ENCODE data around the gene CUL3.

Gene CUL3

DNA sequence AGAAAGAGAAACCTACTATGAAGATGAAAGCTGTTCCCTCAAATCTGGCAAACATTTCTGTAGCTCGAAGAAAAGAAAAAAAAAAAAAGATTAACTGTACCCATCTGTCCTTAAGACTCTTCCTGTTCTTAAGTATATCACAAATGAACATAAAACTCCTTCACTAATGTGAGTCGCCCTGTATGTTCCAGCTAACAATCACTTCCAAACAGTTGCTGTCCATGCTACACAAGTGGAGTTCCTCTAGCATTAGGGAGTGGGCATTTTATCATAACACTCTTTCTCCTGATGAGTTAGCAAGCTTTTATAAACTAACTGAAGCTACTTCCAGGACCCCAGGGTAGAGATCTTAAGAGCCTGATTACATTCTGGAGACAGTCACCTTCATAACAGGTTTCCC lies 5.8 kb downstream of the CUL3 start:
- DNase-seq, result no peak

DNA sequence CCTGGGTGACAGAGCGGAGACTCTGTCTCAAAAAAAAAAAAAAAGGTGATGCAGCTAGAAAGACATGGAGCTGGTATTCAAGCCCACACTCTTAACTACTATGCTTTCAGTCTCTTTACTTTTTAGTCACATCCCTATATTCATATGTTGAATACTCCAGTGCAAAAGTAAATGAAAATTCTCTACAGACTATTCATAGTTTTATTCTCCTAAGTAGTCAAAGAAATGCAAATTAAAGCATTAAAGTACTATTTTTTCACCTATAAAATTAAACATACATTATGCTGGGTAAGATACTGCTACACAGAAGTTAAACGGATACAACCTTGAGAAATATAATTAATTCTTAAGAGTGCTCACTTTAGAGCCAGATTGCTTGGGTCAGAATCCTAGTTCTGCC lies 7.6 kb downstream of the CUL3 start:
- no peak for DNase-seq

DNA sequence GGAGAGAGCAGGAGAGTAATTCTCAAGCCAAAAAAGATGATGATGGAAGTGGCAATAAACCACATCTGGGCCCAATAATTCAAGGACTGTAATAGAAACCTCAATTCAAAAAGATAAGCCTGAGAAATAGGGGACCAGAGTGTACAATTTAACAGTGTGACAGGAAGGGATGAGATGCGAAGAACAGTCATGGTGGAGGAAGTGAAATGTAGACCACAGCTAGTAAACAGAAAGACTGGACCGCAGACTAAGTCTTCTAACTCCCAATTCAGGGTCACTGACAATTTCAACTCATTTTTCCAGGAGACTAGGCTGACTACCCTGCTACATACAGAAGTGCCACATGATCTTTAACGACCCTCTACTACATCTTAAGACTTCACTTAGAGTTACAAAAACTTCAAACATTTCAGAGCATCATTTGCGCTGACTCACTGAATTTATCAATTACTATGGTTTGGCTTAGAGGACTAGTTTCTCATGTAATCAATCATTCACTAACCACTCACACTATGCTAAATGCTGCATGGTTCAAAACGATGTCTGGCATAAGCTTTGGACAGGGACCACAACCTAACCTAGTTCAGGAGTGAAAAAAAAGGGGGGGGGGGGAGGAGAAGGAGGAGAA lies 9.0 kb downstream of the CUL3 start:
- DNase-seq, result no peak

DNA sequence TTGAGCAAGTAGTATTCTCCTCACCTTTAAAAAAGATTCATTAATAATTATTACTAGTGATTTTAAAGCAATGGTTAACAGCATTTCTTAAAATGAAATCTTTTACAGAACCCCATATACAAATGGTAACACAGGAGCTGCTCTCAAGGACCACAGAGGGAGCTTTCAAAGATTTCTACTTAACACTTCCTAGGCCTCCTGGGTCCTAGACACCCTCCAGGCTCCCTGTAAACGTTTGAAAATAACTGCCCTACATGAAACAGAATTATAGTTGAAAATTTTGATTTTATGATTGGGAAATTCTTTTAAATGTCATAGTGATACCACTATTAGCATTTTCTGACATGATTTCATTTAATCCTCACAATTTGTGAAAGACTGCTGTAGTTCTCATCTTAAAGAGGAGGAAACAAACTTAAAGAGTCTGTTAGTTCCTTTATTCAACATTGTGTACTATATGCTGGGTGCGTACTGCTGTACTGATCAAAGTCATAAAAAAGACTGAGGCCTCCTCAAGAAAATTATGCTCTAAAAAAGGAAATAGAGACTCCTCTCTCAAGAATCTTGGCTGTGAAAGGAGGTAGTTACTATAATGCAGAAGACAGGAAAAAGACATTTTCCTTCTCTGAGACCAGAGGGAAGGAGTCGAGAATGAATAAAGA lies 10.6 kb downstream of the CUL3 start:
- DNase-seq, result no peak

DNA sequence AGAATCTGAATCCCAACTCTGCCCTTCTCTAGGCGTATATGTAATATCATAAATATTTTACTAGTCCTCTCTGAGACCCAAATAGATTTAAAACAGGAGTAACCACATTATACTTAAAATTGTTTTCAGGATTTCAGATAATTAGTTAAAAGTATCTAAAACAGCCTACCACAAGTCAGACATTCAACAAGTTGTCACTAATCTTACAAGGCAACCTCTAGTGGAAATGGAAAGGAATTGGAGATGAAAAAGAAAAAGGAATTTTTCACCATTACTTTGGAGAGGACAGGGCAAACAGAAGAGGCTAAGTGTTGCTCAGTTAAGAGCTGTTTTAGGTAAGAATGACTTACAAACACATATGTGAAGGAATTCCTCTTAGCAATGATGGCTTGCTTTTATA lies 11.4 kb downstream of the CUL3 start:
- DNase-seq, result no peak

DNA sequence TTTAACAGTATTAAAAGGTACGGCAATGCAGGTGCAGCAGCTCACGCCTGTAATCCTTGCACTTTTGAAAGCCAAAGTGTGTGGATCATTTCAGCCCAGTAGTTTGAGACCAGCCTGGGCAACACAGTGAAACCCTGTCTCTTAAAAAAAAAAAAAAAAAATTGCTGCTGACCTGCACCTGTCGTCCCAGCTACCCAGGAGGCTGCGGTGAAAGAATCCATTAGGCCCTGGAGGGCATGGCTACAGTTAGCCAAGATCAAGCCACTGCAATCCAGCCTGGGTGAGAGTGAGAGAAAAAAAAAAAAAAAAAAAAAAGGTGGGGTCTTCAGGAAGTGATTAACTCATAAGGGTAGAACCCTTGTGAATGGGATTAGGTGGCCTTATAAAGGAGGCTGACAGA lies 12.8 kb downstream of the CUL3 start:
- no peak for DNase-seq

DNA sequence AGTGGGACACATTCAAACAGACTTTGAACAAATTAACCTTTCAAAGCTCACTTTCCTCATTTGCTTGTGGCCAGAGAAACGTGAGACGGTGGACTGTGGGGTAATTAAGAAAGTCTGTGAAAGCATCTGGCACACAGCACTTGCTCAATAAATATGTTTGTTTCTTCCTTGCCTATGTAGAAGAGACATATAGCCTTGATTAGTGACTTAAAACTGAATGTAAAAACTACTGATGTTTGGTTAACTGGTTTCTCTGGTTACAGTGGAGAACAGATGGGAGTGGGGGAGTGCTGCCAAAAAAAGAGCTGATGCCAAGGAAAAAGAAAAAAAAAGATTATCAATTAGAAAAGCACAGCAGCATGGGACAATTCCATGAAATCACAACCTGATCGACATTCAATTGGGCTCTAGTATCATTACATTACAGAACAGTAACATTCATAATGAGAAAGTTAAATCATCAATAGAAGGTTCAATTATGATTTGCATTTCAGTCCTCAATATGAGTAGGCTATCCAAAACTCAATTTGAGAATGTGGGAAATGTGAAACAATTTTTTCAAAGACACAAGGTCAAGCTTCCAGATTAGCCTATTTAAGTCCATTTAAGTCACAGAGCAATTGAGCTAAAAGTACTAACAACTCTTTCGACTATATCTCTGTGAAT lies 14.7 kb downstream of the CUL3 start:
- no peak for DNase-seq

DNA sequence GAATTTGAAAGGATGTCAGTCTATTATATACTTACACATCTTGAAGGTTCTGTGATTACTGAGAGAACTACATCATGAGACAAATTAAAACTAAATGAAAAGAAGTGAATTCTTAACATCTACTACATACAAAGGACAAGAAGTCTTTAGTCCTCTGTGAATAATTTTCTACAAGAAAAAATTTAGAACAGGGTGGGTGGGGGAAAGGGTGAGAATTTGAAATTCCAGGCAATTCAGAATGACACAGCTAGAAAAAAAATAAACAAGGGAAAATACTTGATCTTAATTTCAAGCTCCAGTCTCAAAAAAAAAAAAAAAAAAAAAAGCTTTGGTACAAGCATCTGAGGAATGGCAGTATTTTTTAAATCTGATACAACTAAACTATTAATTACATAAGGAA lies 15.5 kb downstream of the CUL3 start:
- DNase-seq, result no peak

DNA sequence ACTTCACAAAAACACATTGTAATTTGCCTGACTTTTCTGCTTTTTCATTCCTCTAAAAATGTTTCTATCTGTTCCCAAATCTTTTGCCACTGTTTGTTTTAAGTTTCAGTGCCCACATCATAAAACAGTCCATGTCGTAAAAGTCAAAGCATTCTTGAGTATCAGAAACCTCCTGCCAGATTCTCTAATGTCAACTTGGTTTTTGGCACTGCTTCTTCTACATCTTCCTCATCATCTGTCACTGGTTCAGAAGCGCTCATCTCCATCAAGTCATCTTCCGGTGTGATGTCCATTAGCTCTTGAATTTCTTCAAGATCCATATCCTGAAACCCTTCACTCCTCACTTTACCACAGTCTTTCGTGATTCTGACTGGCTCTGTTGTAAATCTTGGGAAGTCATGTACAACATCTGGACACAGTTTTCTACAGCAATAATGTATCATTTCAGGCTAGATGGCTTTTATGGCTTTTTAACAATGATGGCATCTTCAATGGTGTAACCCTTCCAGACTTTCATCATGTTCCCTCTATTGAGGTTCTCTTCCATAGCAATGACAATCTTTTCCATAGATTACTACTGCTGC lies 19.6 kb downstream of the CUL3 start:
- no peak for DNase-seq

DNA sequence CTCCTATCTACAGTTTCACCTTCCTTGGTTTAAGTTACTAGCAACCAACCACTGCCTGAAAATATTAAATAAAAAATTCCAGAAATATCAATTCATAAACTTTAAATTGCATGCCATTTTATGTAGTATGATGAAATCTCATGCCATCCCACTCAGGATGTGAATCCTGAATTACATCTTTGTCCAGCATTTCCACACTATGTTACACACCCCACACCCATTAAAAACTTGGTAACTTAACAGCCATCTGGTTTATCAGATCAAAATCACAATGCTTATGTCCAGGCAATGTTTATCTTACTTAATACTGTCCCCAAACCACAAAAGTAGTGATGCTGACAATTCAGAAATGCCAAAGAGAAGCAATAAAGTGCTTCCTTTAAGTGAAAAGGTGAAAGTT lies 21.6 kb downstream of the CUL3 start:
- DNase-seq, result no peak

DNA sequence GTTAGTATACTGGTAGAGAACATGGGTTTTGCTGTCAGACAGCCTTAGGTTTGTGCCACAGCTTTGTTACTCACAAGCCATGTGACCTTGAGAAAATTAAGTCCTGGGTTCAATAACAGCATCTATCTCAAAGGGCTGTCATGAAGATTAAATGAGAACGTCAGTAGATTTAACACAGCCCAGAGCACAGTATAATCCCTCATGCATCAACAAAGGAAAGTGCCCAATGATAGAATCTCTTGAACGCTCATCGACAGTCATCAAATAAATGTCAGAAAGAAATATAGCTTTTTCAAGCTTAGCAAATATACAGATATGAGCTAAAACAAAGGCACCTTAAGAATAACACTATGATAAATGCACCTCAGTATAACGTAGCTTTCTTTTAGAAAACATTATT lies 22.3 kb downstream of the CUL3 start:
- no peak for DNase-seq

DNA sequence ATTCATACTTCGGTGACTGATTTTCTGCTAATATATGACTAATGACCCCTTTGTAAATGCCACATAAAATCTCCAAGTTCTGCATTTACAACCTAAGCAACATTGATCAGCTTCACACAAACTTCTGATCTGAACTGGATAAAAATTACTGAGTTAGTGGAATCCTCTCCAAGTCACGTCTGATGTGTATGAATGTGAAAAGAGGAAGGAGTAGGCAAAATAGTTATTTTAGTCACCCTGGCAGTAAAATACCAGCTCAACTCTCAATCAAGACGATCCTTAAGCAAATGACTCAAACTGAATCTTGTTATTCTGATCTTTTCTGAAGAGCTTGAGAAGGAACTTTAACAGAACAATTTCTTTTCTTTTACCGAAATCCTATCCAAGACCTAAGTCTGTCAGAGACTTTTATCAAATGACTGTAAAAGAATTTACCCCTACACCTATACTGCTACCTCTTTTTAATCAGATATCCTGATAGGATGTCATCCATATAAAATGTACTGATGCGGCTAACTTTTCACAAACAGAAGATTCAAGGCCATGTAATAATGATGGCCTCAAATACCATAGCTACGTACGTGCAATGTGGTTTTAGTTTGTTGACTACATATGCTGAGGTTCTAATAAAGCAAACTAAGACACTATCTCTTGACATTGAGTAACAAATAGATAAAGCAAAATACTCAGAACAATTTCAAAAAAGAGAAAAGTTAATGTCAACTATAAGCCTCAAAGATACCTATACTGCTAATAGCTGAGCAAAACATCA lies 23.7 kb downstream of the CUL3 start:
- no peak for DNase-seq

DNA sequence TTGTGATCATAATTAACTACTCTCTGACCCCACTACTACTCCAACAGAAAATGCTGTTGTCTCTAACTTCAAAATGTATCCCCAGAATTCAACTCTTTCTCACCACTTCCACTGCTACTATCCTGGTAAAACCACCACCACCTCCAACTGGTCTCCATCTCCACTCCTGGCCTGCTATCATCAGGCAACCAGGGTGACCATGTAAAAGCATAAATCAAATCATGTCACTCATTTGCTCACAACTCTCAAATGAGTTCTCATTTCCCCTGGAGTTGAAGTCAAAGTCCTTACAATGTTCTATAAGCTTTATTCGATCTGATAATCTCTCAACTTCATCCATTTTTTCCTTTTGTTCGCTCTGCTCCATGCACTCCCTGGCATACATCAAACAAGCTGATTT lies 24.6 kb downstream of the CUL3 start:
- no peak for DNase-seq

DNA sequence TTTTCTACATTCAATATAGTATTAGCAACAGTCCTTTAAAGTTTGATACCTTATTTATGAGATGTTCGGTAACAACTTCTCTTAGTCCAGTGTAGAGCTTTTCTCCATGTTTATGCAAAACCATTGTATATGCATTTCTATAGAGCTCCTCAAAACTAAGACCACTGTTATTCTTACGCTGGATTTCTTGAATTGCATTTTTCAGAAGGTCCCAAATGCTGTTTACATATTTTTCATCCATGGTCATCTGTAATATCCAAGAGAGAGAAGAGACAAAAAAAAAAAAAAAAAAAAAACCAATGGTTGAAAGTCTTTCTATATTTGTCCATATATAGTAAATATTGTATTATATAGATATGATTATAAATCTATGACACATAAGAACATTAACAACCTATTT lies 27.6 kb downstream of the CUL3 start:
- DNase-seq, result no peak

DNA sequence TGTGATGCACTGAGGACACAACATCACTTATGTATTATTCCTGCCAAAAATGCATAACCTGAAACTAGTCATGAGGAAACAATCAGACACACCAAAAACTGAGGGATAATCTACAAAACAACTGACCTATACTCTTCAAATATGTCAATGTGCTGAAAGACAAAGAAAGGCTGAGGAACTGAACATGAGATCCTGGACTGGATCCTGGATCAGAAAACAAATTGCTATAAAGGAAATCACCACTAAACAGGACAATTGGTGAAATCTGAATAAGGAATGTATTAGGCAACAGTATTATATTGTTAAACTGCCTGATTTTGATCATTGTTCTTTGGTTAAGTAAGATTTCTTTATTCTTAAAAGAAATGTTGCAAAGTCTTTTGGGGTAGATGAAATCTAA lies 28.8 kb downstream of the CUL3 start:
- DNase-seq, result no peak

DNA sequence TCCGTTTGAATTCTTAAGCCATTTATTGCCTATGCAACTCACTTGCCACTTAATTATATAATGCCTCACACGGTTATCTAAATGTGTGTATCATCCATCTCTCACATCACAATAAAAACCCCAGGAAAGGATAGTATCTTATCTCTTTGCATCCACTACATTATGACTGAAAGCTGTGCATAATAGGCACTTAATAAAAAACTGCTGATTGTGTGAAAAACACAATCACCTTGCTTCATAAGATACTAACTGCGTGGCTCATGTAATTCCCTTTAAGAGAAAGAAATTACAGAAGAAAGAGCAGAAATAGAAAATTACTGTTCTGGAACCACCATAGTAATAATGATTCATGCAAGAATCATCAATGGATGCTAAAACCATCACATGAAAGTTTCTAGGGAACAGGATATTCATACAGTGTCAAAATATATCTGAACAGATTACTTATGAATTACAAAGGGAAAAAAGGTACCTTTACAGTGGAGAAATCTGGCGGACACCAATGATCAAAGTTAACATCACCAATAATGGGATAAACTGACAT lies 29.3 kb downstream of the CUL3 start:
- DNase-seq, result no peak

DNA sequence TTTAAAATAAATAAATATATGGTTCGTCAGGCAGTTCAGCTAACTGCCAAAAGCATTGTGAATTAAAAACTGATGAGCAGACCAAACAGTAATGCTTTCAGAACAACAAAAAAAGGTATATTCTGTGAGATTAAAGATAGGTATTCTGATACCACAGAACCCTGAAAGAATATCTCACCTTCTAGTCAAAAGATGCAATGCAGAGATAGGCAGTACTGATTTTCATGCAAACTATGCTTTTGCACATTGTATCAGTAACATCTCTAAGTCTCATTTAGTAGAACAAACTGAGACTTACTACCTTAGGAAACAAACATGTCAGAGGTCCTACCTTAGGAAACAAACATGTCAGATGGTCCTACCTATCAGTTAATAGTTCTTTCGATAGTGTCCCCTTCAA lies 32.4 kb downstream of the CUL3 start:
- DNase-seq, result no peak

DNA sequence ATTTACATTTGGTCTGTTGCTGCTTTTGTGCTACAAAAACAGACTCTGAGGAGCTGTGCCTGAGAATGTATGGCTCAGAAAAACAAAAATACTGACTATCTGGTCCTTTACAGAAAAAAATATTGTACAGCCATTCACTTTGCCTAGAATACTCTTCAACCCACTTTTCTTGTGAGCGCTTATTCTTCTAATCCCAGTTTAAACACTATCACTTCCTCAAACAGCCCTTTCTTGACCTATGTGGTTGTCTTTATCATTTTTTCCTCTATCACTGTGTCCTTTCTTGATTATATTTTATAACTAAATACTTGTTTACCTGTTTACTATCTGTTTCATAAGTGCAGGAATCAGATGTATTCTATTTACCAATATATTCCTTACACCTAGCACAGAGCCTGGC lies 33.5 kb downstream of the CUL3 start:
- DNase-seq, result no peak

DNA sequence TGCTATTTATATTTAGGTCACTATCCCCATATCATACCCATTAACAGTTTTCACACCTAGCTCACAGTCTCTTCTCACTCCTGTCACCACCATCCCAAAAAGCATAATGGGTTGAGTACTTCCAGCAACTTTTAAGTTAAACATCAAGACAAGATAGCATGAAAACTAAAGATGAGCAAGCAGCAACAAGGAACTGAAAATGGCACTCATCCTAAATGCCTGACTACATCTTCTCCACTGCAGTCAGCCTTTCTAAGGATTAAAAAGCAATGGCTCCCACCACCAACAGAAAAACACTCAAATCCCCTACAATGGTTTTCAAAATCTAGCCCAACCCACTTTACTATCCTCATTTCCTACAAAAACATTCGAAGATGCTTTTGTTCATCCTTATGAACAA lies 38.2 kb downstream of the CUL3 start:
- DNase-seq, result no peak

DNA sequence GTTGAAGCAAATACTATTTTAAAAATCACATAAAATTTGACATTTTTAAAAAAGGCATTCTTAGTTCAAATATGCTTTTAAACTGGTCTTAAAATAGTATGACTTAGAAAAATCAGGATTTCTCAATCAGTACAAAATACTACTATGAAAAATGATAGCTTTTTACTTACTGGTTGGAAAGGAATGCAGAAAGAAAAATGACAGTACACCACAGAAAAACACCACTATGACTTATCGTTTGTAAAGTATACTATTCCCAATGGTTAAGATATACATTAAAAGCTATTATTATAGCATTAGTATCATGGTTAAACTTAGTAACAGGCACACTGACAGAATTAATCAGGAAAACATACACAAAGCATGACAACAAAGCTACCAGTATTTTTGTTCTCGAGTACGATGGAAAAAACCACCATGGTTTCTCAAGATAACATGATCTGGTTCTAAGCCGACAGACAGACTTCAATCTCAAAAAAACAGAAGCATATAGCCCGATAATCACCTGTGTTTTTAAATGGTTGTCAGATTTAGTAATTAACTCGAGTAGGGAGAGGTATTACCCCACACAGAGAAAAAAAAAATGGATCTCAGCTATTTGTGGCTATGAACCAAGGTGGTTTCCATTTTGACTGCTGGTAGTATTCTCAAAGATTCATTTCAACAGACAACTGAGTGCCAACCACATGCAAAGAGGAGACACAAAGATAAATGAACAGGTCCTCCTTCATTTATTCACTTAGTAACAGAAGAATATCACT lies 39.1 kb downstream of the CUL3 start:
- no peak for DNase-seq

DNA sequence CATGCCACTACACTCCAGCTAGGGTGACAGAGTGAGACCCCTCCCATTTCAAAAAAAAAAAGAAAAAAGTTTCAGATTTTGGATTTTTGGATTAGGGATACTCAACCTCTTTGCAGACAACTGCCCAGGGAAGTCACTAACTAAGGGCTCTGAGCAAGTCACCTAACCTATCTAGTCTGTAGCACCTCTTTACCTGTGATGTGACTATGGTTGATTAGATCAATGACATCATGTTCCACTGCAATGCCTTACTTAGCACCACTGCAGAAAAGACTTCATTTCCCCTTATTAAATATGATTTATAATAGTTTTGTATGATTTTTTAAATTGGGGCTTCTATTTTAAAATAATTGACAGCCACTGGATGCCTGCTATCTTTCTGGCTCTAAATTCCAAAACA lies 41.2 kb downstream of the CUL3 start:
- DNase-seq, result no peak

DNA sequence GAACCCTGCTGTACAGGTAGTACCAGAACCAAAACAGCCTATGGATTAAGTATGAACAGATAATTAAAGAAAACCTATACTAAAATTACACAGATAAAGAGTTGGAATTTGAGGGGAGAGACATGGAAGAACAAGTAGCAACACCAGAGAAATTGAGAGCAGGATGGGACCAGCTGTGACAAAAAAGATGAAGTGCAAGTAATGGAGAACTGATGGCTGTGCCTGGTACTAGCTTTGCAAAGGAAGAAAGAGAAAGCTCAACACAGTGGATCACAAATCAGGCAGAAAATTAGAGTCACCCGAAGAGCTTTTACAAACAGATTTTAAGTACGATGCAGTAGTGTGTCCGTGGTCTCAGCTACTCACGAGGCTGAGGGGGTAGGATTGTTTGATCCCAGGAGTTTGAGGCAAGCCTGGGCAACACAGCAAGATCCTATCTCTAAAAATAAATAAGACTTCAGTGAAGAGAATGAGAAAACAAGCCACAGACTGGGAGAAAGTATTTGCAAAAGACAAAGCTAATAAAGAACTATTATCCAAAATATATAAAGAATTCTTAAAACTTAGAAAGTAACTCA lies 46.5 kb downstream of the CUL3 start:
- DNase-seq, result no peak
